Measurements from ENCODE around the gene CCT7.

DNA sequence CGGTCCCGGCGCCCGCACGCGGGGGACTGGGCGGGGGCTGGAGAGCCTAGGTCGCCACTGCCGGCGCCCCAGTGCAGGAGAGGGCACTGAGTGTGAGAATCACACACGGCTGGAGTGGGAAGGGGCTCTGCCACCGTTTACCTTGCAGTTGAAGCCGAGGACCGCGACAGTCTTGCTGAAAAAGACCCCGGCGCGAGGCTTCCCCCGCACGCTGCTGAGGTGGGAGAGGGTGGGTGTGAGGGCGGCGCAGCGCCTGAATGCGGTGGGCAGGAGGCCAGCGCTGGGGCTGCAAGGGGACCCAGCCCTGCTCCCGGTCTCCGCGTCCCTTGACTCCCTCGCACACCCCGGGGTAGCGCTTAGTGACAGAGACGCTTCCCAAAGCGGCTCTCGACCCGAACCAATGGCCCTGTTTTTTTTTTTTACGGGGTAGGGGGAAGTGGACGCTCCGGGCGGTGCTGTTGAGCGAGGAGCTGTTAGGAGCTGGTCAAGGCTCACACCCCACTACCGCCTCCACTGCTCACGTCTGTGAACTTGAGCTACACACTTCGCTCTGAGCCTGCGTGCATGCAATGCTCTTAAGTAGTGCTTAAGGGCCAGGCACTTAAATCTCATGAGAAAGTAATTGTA, 30.9 kb upstream of the CCT7 start:
- TF ChIP-seq CTCF (IDR thresholded peaks at IDR 0.05) (no peak), POLR2A (IDR thresholded peaks at IDR 0.05) (no peak), EP300 (IDR thresholded peaks at IDR 0.05) (no peak), POLR2AphosphoS5 (IDR thresholded peaks at IDR 0.05) (no peak)
